ENCODE measurements around the gene ANXA3.

GRCh38 chr4:78519962-78520361 lies 31.6 kb upstream of the ANXA3 start:
- TF ChIP-seq POLR2A (IDR thresholded peaks at IDR 0.05) (no peak), CTCF (IDR thresholded peaks at IDR 0.05) (no peak)
